GM21528 (cell line): ENCODE data around the gene UQCC3.
"Not testable (repeated sequence)": the region's sequence is repeated elsewhere in the genome, so short reads cannot be mapped to it uniquely, and the experiment has no call there.

Source experiments
- ATAC-seq: cut with Tn5 transposase; IDR thresholded peaks from one replicate; pipeline ENCODE4 v1.9.1; 2021; ENCODE audit warnings: mild to moderate bottlenecking, moderate library complexity; ENCODE audit not compliant: unreplicated experiment, low FRiP score

The UQCC3 gene, protein sequence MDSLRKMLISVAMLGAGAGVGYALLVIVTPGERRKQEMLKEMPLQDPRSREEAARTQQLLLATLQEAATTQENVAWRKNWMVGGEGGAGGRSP

DNA sequence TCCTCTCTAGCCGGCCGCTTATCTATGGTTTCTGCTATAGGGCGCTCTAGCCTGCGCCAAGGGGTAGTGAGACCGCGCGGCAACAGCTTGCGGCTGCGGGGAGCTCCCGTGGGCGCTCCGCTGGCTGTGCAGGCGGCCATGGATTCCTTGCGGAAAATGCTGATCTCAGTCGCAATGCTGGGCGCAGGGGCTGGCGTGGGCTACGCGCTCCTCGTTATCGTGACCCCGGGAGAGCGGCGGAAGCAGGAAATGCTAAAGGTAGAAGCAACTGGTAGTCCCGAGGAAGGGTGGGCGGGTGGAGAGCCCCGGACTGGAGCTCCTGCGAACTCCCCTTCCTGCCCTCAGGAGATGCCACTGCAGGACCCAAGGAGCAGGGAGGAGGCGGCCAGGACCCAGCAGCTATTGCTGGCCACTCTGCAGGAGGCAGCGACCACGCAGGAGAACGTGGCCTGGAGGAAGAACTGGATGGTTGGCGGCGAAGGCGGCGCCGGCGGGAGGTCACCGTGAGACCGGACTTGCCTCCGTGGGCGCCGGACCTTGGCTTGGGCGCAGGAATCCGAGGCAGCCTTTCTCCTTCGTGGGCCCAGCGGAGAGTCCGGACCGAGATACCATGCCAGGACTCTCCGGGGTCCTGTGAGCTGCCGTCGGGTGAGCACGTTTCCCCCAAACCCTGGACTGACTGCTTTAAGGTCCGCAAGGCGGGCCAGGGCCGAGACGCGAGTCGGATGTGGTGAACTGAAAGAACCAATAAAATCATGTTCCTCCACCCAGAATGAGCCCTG, at the start of gene UQCC3, which contains the start of gene LBHD1:
TSS of gene UQCC3 (plus strand) at position 66 of the 782 bp plus-strand sequence. CDS start at position 139, 73 bp downstream.
TSS of gene LBHD1 (minus strand) at position 660 of the 782 bp plus-strand sequence. CDS start 2,236 bp downstream, outside the sequence.
- peak; percentile 49 for ATAC-seq

DNA sequence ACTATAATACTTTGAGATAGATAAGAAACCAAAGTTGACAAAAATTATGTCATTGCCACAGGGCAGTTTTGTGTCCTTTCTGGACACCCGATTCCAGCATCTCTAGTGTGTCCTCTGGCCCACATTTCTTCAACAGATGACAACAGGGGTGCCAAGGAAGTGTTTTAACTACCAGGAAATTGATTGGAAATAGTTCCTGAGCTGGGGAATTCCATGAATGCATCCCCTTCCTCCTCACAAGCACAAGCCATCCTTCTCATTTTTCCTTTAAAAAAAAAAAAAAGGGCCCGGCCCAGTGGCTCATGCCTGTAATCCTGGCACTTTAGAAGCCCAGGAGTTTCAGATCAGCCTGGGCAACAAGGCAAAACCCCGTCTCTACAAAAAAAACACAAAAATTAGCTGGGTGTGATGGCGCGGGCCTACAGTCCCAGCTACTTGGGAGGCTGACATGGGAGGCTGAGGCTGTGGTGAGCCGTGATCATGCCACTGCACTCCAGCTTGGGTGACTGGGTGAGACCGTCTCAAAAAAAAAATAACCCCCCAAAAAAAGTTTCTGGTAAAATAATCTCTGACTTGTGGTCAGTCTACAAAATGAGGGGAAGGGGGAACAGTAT, 48.9 kb upstream of the UQCC3 start:
- ATAC-seq, result no peak

DNA sequence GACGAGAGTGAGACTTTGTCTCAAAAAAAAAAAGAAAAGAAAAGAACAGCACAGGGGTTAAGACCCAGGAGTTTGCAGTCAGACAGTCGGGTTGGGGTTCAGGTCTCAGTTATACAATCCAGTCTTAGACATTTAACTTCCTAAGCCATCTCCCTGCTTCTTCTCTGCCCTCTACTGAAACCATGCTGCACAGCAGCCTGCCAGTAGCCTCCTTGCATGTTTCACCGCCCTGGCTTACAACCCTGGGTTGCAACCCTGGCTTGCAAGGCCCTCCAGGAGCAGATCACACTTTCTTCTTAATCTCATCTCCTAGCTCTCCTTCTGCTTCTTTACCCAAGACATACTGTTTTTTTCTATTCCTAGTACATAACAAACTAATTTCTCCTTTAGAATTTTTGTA, 43.8 kb upstream of the UQCC3 start:
- no peak for ATAC-seq

DNA sequence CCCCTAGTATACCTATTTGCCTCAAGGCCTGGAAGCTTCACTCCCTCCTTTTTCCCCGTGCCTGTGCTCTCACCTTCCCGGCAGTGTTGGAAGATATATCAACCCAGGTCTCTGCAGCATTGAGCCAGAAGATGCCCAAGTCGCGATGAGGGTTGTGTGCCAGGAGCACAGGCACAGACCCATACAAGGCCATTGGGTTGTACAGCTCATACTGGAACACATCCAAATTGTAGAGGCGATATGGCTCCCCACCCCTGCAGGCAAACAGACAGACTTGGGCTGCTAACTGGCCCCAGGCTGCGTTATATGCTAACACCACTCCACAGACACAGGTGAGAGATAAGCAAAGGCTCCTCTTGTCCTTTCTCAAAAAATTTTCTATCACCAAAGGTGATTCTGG, 39.0 kb upstream of the UQCC3 start:
- no peak for ATAC-seq

DNA sequence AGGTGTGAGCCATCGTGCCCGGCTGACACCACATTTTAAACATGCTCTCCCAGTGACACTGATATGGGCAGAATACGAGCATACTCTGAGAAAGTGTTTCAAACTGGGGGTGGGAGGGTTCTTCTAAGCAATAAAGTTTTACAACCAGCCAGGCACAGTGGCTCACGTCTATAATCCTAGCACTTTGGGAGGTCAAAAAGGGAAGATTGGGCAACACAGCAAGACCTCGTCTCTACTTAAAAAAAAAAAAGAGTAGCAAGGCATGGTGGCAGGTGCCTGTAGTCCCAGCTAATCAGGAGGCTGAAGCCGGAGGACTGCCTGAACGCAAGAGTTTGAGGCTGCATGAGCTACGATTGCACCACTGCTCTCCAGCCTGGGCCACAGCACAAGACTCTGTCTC, 27.3 kb upstream of the UQCC3 start:
- no peak for ATAC-seq

DNA sequence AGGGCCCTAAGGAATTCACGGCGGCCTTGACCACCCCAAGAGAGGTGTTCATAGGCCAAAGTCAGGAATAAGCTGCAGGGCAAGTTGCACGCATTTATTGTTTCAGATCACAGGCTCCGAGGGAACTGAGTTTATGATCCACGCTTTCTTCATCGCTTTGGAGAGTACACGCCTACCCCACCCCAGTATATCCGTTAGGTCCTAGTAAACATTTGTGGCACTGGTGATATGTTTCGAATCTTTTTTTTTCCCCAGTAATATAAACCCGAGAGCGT, 25.9 kb upstream of the UQCC3 start:
- no peak for ATAC-seq

DNA sequence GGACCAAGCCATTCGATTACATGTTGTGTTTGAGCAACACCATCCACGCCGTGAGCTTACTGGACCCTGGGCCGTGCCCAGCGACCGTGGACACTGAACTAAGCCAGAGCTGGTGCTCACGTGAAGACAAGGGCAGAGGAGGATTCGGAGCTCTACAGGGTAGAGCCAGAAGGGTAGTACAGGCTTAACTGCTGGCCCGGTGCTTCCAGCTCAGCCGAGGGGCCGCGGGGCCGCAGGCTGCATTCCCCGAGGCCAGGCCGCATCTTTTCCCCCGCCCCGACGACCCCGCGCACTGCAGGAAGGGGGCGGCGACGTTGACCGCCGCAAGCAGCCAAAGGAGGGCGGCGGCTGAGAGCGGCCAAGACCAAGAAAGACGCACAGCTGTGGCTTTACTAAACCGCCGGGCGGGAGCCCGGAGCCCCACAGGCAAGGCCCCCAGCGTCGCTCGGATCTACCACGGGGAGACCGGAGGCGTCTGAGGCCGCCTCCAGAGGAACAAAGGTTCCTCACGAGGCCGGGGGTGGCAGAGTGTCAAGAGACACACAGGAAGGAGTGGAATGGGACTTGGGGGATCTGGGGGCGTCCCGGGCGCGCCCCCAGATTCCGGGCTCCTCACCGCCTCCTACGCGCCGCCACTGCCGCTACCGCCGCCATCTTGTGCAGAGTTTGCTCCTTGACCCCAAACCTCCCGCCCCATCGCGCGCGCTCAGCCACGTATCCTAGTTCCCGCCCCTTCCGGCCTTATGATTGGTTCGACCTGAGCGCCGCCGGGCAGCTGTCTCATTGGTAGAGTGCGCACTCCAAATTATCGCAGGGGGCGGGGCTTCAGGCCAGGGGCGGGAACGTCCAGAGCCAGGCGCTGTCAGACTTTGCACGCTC, 25.3 kb upstream of the UQCC3 start, which contains the start of gene GANAB:
TSS of gene GANAB (minus strand) at position 668 of the 879 bp plus-strand sequence. CDS start at position 654, 14 bp downstream.
- ATAC-seq, result peak; percentile 82

DNA sequence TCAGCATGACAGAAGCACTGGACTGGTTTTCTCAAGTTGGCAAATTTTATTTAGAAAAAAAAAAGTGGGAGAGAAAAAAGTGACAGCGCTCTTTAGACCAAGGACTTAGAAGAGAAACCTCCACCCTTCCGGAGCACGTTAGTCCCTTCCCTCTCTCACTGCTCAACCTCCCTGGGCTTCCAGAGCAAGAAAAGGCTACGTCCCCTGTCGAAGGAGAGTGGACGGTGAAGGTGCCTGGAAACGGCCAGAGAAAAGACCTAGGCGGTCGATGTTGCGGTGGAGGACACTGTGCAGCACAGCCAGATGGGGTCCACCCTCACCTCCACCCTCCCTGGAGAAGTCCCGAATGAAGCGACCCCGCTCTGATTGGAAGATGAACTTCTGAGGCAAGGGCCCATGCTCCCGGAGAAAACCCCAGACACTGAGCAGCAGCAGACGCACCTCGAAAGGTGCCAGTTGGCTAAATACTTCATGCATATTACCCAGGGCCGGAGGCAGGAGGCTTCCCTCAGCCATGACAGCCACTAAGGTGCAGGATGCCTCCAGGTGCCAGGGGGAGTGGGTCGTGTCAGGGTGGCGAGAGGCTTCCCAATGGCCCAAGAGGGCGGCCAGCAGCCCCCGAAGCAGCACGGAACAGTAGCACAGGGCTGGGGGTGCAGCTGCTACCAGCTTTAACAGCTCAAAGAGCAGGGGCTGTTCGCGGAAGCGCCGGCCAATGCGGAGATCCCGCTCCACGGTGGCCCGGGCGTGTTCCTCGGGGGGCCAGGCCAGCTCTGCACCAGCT, 24.5 kb upstream of the UQCC3 start:
- ATAC-seq, result no peak

DNA sequence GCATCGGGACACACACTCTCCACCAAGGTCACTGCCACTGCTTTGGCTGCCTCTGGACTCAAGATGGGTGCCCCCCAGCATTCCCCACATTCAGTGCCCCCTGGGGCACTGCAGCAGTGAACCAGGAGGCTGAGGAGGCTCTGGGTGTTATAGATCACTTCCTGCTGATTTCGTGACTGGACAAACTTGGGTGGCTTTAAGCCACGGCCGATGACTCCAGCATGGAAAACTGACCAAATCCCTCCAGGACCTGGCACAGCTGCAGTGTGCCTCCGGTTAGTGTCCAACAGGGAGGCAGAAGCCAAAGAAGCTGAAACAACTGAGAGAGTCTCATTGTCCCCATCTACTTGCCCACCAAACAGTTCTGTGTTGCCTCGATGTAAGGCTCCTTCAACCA, 23.9 kb upstream of the UQCC3 start:
- no peak for ATAC-seq

DNA sequence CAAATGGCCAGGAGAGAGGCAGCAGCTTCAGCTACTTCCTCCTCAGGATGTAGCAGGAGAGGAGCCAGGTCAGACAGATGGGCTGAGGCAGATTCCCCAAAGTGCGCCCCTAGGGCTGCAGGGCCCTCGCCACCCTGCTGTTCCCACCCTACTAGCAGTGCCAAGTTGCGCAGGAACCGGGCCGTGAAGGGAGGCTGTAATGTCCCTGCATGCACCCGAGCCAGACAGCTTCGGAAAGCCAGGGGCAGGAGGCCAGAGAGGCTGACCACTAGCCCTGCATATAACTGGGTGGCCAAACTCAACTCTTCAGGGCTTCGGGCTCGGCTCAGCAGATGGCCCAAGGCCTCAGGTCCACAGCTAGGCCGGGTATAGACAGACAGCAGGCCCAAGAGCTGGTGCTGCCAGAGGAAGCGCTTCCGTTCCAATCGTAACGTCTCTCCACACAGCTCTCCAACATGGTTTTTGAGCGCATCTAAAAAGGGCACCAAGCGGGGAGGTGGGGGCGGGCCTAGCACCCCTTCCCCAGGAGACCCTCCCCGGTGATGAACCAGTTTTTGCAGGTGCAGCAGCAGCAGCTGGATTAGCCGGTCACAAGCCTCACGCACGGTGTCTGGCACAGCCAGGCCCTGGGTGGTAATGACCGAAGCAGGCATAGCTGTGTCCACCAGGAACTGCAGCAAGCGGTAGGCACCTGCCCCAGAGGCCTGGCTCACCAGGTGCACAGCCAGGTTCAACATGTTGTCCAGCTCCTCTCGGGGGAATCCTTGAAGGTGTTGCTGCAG, 23.1 kb upstream of the UQCC3 start:
- ATAC-seq, result no peak

DNA sequence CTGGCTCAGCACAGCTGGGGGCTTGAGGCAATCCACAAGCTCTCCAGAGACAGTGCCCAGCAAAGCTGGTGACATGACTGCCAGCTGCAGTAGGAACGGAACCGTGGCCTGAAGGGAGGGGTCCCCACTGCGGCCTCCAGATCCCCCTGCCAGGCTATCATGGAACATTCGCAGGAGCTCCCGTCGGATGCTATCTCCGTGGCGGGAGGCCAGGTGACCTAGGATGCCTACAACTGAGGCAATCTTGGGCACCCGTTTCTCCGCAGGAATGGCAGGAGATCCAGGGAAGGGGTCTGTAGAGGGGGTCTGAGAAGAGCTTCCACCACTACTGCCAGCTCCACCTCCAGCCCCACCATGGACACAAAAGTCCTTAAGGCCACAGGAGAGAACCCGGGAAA, 22.5 kb upstream of the UQCC3 start:
- no peak for ATAC-seq

DNA sequence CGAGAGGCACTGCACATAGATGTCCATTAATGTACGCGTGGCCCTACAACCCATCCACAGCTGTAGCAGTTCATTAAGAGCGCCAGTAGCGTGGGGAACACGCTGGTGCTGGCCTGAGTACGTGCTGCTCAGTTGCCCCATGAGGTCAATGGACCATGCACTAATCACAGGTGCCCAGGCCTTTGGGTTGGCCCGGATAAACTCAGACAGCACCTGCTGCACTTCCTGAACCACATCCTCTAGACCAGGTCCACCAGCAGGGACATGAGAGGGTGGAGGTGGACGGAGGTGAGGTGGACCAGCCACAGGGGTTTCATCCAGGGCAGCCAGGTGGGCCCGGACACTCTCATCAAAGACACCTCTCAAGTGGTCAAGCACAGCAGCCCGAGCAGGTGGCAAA, 22.0 kb upstream of the UQCC3 start:
- no peak for ATAC-seq

DNA sequence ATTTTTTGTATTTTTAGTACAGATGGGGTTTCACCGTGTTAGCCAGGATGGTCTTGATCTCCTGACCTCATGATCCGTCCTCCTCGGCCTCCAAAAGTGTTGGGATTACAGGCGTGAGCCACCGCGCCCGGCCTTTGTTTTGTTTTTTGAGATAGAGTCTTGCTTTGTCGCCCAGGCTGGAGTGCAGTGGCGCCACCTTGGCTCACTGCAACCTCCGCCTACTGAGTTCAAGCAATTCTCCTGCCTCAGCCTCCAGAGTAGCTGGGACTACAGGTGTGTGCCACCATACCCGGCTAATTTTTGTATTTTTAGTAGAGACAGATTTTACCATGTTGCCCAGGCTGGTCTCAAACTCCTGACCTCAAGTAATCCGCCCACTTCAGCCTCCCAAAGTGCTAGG, 21.2 kb upstream of the UQCC3 start:
- not testable (repeated sequence) for ATAC-seq

DNA sequence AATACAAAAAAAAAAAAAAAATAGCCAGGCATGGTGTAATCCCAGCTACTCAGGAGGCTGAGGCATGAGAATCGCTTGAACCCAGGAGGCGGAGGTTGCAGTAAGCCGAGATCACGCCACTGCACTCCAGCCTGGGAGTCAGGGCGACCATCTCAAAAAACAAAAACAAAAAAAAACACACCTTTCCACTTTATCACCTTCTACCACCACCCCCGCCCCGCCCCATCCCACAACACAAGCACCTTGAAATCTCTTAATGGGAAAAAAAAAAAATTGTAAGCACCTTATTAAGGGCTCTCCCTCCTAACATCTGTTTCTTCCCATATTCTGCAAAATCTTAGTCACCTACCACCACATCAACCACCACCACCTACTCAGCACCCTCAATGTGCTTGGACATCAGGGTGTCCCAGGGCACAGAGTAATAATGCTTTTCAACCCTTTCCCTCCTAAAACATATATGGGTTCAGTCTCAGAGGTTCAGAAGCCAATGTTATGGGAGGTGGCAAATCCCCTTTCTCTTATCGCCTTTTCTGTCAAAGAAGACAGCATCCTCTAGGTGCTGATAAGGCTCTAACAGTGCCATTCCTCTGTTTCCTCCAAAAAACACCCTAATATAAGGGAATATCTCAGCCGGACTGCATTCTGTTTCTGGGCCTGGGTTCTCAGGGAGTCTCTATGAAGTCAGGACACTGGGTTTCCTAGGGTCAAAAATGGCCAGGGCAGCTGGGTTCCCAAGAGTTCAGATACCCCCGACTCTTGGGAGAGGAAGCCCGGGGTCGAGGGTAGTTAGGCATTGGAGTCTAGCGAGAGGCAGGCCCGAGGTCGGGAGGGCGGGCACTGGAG, 19.1 kb upstream of the UQCC3 start:
- peak; percentile 5 for ATAC-seq

DNA sequence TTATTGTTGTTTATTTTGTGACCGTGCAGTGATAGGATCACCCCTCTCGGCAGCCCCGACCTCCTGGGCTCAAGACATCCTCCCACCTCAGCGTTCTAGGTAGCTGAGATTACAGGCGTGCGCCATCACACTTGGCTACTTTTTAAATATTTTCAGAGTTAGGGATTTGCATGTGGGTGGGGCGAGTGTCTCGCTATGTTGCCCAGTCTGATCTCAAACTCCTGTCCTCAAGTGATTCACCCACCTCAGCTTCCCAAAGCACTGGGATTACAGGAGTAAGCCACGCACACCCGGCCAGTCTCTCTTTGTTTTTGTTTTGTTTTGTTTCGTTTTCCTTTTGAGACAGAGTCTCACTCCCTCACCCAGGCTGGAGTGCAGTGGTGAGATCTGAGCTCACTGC, 17.2 kb upstream of the UQCC3 start:
- no peak for ATAC-seq

DNA sequence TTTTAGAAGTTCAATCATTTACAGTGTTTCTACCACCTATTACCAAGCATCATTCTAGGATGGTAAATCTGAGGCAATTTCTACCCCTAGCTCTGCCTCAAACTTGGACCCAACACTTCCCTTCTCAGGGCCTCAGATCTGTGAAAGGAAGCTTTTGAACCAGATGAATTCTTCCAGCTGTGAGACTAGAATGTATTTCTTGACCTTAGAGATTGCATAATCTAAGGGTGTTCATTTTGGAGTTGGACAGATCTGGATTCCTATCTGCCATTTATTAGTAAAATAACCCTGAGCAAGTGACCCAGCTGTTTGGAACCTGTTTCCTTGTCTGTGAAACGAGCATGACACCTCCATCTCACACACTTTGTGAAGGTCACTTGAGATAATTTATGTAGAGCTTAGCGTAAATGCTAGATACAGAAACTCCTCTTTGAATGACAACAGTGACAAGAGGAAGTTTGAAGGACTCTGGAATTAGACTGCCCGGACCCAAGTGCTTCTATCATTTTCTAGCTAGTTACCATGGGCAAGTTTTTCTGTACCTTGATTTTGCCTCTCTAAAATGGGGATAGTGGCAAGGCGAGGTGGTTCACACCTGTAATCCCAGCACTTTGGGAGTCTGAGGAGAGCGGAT, 14.6 kb upstream of the UQCC3 start:
- ATAC-seq, result no peak

DNA sequence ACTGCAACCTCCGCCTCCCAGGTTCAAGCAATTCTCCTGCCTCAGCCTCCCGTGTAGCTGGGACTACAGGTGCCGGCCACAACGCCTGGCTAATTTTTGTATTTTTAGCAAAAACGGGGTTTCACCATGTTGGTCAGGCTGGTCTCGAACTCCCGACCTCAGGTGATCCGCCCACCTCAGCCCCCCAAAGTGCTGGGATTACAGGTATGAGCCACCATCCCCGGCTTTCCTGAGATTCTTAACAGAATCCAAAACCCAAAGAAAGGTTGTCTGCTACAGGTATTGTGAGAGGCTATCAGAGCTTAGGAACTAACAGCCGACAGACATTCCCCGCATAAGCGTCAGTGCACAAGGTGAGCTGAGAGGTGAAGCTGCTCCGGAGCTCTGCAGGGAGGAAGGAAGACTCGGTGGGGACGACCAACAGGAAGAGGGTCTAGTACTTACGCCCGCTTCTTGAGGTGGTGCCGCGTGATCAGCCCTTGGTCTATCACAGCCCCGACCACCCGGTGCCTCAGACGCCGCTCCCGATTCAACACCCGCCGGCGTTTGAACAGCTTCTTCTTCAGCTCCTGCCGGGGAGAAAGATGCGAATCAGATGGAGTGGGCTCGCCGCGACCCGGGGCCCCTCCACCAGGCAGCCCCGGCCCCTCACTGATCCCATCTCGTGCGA, 6.9 kb upstream of the UQCC3 start:
- peak; percentile 27 for ATAC-seq
